Loucy (cell line): ENCODE results near the gene U2AF2.

Experiments
- EZH2phosphoT487 ChIP-seq: fragments of 200-600 bp; IDR thresholded peaks from 2 replicates; pipeline ENCODE4 v1.6.1; 2018; ENCODE audit warnings: antibody characterized with exemption, mild to moderate bottlenecking, moderate library complexity, borderline replicate concordance
- TF ChIP-seq, protein P1 (sequence below): fragments of 200-600 bp; sonication (generic); conservative IDR thresholded peaks from 2 replicates; pipeline ENCODE4 v1.5.1; 2014; ENCODE audit warnings: mild to moderate bottlenecking, antibody characterized with exemption, low read length

- TF ChIP-seq, protein P1, sequence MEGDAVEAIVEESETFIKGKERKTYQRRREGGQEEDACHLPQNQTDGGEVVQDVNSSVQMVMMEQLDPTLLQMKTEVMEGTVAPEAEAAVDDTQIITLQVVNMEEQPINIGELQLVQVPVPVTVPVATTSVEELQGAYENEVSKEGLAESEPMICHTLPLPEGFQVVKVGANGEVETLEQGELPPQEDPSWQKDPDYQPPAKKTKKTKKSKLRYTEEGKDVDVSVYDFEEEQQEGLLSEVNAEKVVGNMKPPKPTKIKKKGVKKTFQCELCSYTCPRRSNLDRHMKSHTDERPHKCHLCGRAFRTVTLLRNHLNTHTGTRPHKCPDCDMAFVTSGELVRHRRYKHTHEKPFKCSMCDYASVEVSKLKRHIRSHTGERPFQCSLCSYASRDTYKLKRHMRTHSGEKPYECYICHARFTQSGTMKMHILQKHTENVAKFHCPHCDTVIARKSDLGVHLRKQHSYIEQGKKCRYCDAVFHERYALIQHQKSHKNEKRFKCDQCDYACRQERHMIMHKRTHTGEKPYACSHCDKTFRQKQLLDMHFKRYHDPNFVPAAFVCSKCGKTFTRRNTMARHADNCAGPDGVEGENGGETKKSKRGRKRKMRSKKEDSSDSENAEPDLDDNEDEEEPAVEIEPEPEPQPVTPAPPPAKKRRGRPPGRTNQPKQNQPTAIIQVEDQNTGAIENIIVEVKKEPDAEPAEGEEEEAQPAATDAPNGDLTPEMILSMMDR: no peak
- no peak for TF ChIP-seq EZH2phosphoT487
Measured at GRCh38 chr19:55624109-55625003, 30.5 kb upstream of the U2AF2 start, which contains the start of gene ZNF784.
